NCI-H1048 (cell line): Measurements from ENCODE around the gene ARHGDIG.
"Not testable (repeated sequence)": the region's sequence is repeated elsewhere in the genome, so short reads cannot be mapped to it uniquely, and the experiment has no call there.

Source experiments
- DNase-seq: peaks from one replicate; lab custom pipeline; 2025; lab: John Stamatoyannopoulos, UW

The ARHGDIG gene

DNA sequence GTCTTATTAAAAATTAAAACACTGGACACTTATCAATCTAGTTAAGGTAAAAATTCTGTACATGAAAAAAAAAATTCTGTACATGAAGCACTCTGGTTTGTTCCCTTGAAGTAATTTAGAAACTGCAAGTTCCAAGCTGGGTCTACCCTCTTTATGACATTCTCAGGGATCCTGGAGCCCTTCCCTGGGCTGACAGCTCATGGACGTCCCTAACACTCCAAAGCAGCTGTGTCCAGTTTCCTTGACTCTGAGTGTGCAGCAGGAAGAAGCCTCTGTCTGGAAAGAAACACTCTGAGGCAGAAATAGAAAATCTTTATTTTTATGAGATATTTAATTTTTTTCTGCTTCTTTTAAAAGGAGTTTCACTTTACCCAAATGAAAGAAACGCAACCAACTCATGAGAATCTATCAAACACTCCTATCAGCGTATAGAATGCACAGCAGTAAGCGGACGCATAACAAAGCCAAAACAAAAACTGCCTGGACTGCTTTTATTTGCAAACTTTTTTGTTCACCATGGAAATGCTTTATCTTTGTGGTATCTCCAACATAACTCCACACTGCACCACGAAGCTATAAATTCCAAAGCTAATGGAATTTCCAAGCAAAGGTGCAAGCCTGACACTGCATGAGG lies 50.9 kb downstream of the ARHGDIG start:
- not testable (repeated sequence) for DNase-seq
